SK-N-SH (cell line): ENCODE data around the gene ZNF662.

ENCODE experiments used
- POLR2AphosphoS5 ChIP-seq: IDR thresholded peaks from 2 replicates; pipeline ENCODE4 v1.6.1; 2012; ENCODE audit warnings: low read depth, low read length
- TF ChIP-seq, protein P1 (sequence below): IDR thresholded peaks from 2 replicates; pipeline ENCODE4 v1.4.0; 2012; ENCODE audit warnings: low read depth
- TF ChIP-seq, protein P2 (sequence below): fragments of 200-600 bp; sonication (generic); IDR thresholded peaks from 2 replicates; pipeline ENCODE4 v1.6.1; 2017; ENCODE audit warnings: antibody characterized with exemption, mild to moderate bottlenecking, moderate library complexity

DNA sequence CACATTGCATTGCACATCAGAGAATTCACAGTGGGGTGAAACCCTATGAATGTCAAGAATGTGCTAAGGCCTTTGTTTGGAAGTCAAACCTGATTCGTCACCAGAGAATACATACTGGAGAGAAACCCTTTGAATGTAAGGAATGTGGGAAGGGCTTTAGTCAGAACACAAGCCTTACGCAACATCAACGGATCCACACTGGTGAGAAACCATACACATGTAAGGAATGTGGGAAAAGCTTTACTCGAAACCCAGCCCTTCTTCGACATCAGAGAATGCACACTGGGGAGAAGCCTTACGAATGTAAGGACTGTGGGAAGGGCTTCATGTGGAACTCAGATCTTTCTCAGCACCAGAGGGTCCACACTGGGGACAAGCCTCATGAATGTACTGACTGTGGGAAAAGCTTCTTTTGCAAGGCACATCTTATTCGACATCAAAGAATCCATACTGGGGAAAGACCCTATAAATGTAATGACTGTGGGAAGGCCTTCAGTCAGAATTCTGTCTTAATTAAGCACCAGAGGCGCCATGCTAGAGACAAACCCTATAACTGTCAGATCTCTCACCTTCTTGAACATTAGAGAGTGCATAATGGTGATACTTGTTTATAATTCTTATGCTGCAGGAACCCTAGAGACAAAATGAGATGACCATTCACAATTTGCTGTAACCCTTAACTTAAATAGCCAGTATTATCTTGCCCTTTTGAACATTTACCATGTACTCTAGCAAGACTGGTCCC, 9.0 kb downstream of the ZNF662 start:
- TF ChIP-seq, protein P1, sequence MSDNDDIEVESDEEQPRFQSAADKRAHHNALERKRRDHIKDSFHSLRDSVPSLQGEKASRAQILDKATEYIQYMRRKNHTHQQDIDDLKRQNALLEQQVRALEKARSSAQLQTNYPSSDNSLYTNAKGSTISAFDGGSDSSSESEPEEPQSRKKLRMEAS, result no peak
- TF ChIP-seq, protein P2, sequence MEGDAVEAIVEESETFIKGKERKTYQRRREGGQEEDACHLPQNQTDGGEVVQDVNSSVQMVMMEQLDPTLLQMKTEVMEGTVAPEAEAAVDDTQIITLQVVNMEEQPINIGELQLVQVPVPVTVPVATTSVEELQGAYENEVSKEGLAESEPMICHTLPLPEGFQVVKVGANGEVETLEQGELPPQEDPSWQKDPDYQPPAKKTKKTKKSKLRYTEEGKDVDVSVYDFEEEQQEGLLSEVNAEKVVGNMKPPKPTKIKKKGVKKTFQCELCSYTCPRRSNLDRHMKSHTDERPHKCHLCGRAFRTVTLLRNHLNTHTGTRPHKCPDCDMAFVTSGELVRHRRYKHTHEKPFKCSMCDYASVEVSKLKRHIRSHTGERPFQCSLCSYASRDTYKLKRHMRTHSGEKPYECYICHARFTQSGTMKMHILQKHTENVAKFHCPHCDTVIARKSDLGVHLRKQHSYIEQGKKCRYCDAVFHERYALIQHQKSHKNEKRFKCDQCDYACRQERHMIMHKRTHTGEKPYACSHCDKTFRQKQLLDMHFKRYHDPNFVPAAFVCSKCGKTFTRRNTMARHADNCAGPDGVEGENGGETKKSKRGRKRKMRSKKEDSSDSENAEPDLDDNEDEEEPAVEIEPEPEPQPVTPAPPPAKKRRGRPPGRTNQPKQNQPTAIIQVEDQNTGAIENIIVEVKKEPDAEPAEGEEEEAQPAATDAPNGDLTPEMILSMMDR, result no peak
- no peak for TF ChIP-seq POLR2AphosphoS5
